Astrocyte (in vitro differentiated cells and primary cell): ENCODE data around the gene NAALADL2. TPM values are rescaled to one million over a fixed set of nuclear protein-coding genes. Genes with fewer than 3 reads are reported as not detected.

ENCODE experiments used
- DNase-seq: peaks from one replicate; pipeline ENCODE4 v3.0.0-alpha.2; 2010; ENCODE audit warnings: low read depth
- FAIRE-seq: peaks from 2 replicates; lab custom pipeline; 2011; peaks lifted over from hg19 to GRCh38; lab: Jason Lieb, UNC
- H2AFZ ChIP-seq: 2 replicates; pipeline ENCODE4 v1.6.0; 2012; ENCODE audit warnings: low read depth, low read length, inconsistent platforms
- H3K27ac ChIP-seq: 2 replicates; pipeline ENCODE4 v1.5.1; 2011; ENCODE audit warnings: low read depth, low read length, inconsistent platforms
- H3K27me3 ChIP-seq: 2 replicates; pipeline ENCODE4 v1.6.0; 2011; ENCODE audit warnings: low read length, inconsistent platforms; ENCODE audit not compliant: insufficient read depth
- H3K36me3 ChIP-seq: 2 replicates; pipeline ENCODE4 v1.5.1; 2011; ENCODE audit warnings: low read length, inconsistent platforms; ENCODE audit not compliant: insufficient read depth
- H3K4me1 ChIP-seq: 2 replicates; pipeline ENCODE4 v1.5.1; 2011; ENCODE audit warnings: low read length, inconsistent platforms; ENCODE audit not compliant: insufficient read depth
- H3K4me2 ChIP-seq: 2 replicates; pipeline ENCODE4 v1.6.0; 2012; ENCODE audit warnings: low read length, inconsistent platforms
- H3K4me3 ChIP-seq: 2 replicates; pipeline ENCODE4 v1.5.1; 2011; ENCODE audit warnings: low read depth, mild to moderate bottlenecking, low read length, inconsistent platforms; ENCODE audit not compliant: insufficient read depth
- H3K79me2 ChIP-seq: 2 replicates; pipeline ENCODE4 v1.6.0; 2012; ENCODE audit warnings: mild to moderate bottlenecking, low read length, inconsistent platforms; ENCODE audit not compliant: insufficient read depth
- H3K9ac ChIP-seq: 2 replicates; pipeline ENCODE4 v1.6.0; 2012; ENCODE audit warnings: mild to moderate bottlenecking, low read length, inconsistent platforms
- H3K9me3 ChIP-seq: 2 replicates; pipeline ENCODE4 v1.5.1; 2012; ENCODE audit warnings: low read depth, mild to moderate bottlenecking, low read length, inconsistent platforms; ENCODE audit not compliant: insufficient read depth
- H4K20me1 ChIP-seq: 2 replicates; pipeline ENCODE4 v1.6.0; 2012; ENCODE audit warnings: low read length, inconsistent platforms; ENCODE audit not compliant: insufficient read depth
- H3K27ac Mint-ChIP-seq: one replicate; pipeline ENCODE4 v1.8.0; 2021; ENCODE audit warnings: mild to moderate bottlenecking, mixed read lengths; ENCODE audit not compliant: unreplicated experiment
- H3K27me3 Mint-ChIP-seq: one replicate; pipeline ENCODE4 v1.8.0; 2021; ENCODE audit warnings: low read depth, mixed read lengths; ENCODE audit not compliant: unreplicated experiment
- H3K36me3 Mint-ChIP-seq: one replicate; pipeline ENCODE4 v1.8.0; 2021; ENCODE audit warnings: low read depth, mixed read lengths; ENCODE audit not compliant: unreplicated experiment
- H3K4me1 Mint-ChIP-seq: one replicate; pipeline ENCODE4 v1.8.0; 2021; ENCODE audit warnings: low read depth, mixed read lengths; ENCODE audit not compliant: unreplicated experiment
- H3K4me3 Mint-ChIP-seq: one replicate; pipeline ENCODE4 v1.8.0; 2021; ENCODE audit warnings: mild to moderate bottlenecking, moderate library complexity, mixed read lengths; ENCODE audit not compliant: unreplicated experiment
- H3K9me3 Mint-ChIP-seq: one replicate; pipeline ENCODE4 v1.8.0; 2021; ENCODE audit warnings: mild to moderate bottlenecking, mixed read lengths; ENCODE audit not compliant: unreplicated experiment
- CTCF ChIP-seq: IDR thresholded peaks from 2 replicates; pipeline ENCODE4 v1.5.1; 2011; ENCODE audit warnings: low read depth, mild to moderate bottlenecking, inconsistent platforms, low read length, moderate library complexity; ENCODE audit not compliant: insufficient read depth
- EZH2 ChIP-seq: IDR thresholded peaks from 2 replicates; pipeline ENCODE4 v1.6.1; 2012; ENCODE audit warnings: mild to moderate bottlenecking, low read length, inconsistent platforms; ENCODE audit not compliant: insufficient read depth
- total RNA-seq: library from RNA; stranded (reverse); gene quantifications from 2 replicates; pipeline ENCODE4 v1.2.1, GENCODE V29; 2021

The NAALADL2 gene
- total RNA-seq, 1 donor from 2014 or later = 2.7 TPM

GRCh38 chr3:175383371-175383770 lies 524.2 kb downstream of the NAALADL2 start:
- H3K36me3 ChIP-seq = no peaks in the 10 kb centered on the region
- H2AFZ ChIP-seq = no peak overlapping the region
- no peak overlapping the region for H3K4me3 ChIP-seq
- H4K20me1 ChIP-seq = no peaks in the 10 kb centered on the region
- Mint-ChIP-seq H3K4me1 (peaks cover 5% of the 10 kb centered on the region), H3K4me3 (no peak overlapping the region), H3K9me3 (no peaks in the 10 kb centered on the region), H3K36me3 (no peaks in the 10 kb centered on the region), H3K27ac (no peak overlapping the region), H3K27me3 (no peaks in the 10 kb centered on the region)
- H3K9me3 ChIP-seq = no peaks in the 10 kb centered on the region
- no peak overlapping the region for H3K4me2 ChIP-seq
- H3K79me2 ChIP-seq = no peaks in the 10 kb centered on the region
- H3K27ac ChIP-seq = no peak overlapping the region
- TF ChIP-seq EZH2 (no peak), CTCF (no peak)
- H3K27me3 ChIP-seq = no peaks in the 10 kb centered on the region
- DNase-seq (no peak), FAIRE-seq (no peak)
- H3K9ac ChIP-seq = no peak overlapping the region
- no peaks in the 10 kb centered on the region for H3K4me1 ChIP-seq

GRCh38 chr3:175383813-175384212 lies 524.7 kb downstream of the NAALADL2 start:
- Histone ChIP-seq H3K4me1 (no peaks in the 10 kb centered on the region), H3K79me2 (no peaks in the 10 kb centered on the region), H3K4me3 (no peak overlapping the region), H3K27me3 (no peaks in the 10 kb centered on the region), H3K9ac (no peak overlapping the region), H3K4me2 (no peak overlapping the region), H3K27ac (no peak overlapping the region), H3K36me3 (no peaks in the 10 kb centered on the region), H2AFZ (no peak overlapping the region), H4K20me1 (no peaks in the 10 kb centered on the region), H3K9me3 (no peaks in the 10 kb centered on the region)
- Mint-ChIP-seq H3K4me3 (no peak overlapping the region), H3K9me3 (no peaks in the 10 kb centered on the region), H3K27me3 (no peaks in the 10 kb centered on the region), H3K4me1 (peaks cover 5% of the 10 kb centered on the region), H3K36me3 (no peaks in the 10 kb centered on the region), H3K27ac (no peak overlapping the region)
- FAIRE-seq = no peak
- DNase-seq = peak; percentile 38
- TF ChIP-seq EZH2 (no peak), CTCF (no peak)

GRCh38 chr3:175384569-175384968 lies 525.4 kb downstream of the NAALADL2 start:
- Mint-ChIP-seq H3K4me1 (peaks cover 5% of the 10 kb centered on the region), H3K27ac (no peak overlapping the region), H3K9me3 (no peaks in the 10 kb centered on the region), H3K36me3 (no peaks in the 10 kb centered on the region), H3K27me3 (no peaks in the 10 kb centered on the region), H3K4me3 (no peak overlapping the region)
- FAIRE-seq (no peak), DNase-seq (no peak)
- TF ChIP-seq EZH2 (no peak), CTCF (no peak)
- Histone ChIP-seq H3K4me2 (no peak overlapping the region), H3K27ac (no peak overlapping the region), H3K4me3 (no peak overlapping the region), H3K9ac (no peak overlapping the region), H3K9me3 (no peaks in the 10 kb centered on the region), H3K79me2 (no peaks in the 10 kb centered on the region), H3K27me3 (no peaks in the 10 kb centered on the region), H3K36me3 (no peaks in the 10 kb centered on the region), H3K4me1 (no peaks in the 10 kb centered on the region), H2AFZ (no peak overlapping the region), H4K20me1 (no peaks in the 10 kb centered on the region)
